Right lung (tissue), 5 donors: ENCODE data around the gene PRDM15. TPM values are rescaled to one million over a fixed set of nuclear protein-coding genes. Genes with fewer than 3 reads are reported as not detected.

ENCODE experiments used
- DNase-seq, 2 donors: peaks; one replicate each; pipeline ENCODE4 v3.0.0-alpha.2; 2013
- polyA plus RNA-seq, 5 donors: library from polyadenylated mRNA; unstranded; fragments of 120-200 nt; gene quantifications; one replicate each; pipeline versions ENCODE4 v1.2.1 to v1.2.3, GENCODE V29; 2013; ENCODE audit warnings: inconsistent platforms in 1 of 5, low replicate concordance in 1 of 5; ENCODE audit not compliant: insufficient read length in 5 of 5, insufficient read depth in 1 of 5

PRDM15 gene
- polyA plus RNA-seq, 5 donors, result 5.5 to 7.4 (median 6.4) TPM

GRCh38 chr21:41827951-41828883 is 50.9 kb downstream of the PRDM15 start:
- DNase-seq, result no peak

- DNase-seq, result no peak
Measured at GRCh38 chr21:41825881-41826280, 53.3 kb downstream of the PRDM15 start.

GRCh38 chr21:41825216-41825615 is 53.9 kb downstream of the PRDM15 start:
- no peak for DNase-seq

- no peak for DNase-seq
Measured at GRCh38 chr21:41824466-41825207, 54.5 kb downstream of the PRDM15 start.

GRCh38 chr21:41823906-41824305 is 55.2 kb downstream of the PRDM15 start:
- DNase-seq, result no peak

- DNase-seq, result no peak
Measured at GRCh38 chr21:41823166-41823565, 56.0 kb downstream of the PRDM15 start.

DNA sequence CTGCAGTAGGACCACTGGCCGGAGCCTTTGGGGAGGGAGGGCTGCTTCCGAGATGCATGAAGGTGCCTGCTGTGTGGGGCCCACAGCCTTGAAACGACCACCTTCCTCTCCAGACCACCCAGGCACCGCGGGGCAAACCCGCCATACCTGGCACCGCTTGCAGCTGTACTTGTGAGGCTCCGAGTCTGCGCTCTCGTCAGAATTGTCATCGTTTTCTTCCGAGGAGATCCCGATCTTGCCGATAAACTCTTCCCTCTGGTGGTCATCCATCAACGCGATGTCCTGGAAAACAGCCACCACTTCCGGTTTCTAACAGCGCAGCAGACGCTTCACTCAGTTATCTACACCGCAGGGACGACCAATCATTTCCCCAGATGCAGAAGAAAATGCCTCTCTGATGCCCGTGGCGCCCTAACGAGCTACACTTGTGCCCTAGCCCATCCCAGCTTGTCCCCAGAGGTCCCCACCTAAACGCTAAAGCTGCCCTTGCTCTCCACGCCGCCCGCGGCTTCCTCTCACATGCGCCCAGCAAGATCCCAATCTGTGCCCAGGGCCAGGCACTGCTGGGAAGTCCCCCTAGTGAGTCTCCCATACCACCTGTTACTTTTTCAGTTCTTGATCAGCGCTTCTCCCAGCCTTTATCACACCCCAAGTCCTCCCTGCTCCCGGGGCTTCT is 57.2 kb downstream of the PRDM15 start:
- DNase-seq, result no peak

DNA sequence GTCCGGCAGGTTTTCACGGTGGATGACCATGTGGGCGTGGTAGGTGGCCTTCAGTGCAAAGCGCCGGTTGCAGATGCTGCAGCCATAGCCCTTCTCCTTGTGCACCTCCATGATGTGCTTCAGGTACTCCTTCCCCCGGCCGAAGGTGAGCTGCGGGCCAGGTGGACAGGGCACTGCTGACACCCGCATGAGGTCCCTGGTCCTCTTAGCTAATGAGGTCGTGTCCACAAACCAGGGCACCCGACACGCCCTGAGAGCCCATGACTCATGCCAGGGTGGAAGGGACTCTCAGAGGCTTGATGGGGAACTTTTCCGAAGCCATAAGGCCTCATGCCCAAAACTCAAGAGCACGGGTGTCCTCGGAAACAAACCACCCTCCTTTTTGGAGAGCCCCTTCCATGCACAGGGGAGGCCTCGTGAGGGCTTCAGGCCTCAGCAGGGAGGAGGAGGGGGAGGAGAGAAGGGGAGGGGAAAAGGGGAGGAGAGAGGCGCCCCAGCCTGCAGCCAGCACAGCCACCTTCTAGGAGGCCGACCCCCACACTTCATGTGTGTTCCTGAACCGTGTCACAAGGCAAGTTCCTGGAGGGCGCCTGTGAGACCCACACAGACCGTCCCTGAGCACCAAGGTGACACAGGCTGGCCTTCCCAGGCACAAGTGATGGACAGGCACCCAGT is 57.9 kb downstream of the PRDM15 start:
- no peak for DNase-seq

GRCh38 chr21:41820384-41821080 is 58.6 kb downstream of the PRDM15 start:
- no peak for DNase-seq

DNA sequence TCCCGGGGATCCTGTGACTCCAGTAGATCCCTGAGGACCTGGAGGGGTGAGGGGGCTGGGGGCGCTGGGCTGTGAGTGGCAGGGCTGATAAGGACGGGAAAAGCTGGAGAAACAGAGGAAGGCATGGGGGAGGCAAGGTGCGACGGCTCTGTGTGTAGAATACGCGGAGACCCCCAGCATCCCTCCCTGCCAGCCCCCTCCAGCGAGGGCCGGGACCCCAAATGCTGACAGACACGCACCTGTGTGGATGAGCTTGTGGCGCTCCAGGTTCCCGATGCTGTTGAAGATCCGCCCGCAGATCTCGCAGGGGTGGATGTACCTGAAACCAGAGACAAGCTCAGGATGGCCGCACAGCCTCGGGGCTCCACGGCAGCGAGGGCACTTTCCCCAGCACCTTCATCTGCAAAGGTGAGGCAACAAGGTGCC is 59.3 kb downstream of the PRDM15 start:
- no peak for DNase-seq

- DNase-seq, result no peak
Measured at GRCh38 chr21:41819236-41819855, 59.8 kb downstream of the PRDM15 start.

DNA sequence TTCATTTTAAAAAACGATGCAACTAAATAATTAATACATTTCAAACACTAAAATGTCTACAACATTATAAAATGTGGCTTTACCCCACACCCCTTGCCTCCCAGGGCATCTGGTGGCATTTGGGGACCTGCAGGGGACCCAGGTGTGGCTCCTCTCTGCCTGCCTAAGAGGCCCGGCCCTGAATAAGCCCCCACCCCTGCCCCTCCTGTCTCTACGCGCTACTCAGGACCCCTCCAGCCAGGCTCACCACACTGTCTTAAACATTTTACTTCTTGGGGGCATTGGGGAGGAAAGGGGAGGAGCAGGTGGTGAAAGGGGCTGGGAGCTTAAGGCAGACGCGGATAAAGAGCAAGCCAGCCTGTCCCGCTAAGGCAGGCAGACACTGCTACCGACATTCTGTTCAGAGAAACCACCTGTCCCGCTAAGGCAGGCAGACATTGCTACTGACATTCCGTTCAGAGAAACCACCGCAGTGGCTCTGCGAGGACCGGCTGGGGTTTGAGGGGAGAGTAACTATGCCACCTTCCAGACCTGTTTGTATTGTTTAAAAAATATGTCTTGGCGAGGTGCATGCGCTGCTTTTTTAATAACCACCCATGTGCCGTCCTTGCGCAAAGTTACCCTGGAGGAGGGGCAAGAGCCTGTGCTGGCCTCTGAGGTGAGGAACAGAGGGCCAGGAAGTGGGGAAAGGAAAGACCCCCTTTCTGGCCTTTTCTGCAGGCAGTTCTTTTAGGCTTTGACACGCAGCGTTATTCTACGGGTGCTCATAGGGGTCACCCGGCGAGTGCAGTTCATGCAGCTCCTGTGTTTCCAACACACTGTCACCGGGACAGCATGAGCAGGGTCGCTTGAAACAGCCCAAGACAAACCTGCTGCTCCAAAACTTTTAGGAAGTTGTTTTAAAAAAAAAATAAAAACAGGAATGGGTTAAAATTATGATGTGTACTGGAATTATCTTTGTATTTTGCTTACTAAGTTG is 61.0 kb downstream of the PRDM15 start:
- DNase-seq, result no peak

GRCh38 chr21:41817228-41817627 is 61.9 kb downstream of the PRDM15 start:
- peak; percentile 13 to 22 for DNase-seq

DNA sequence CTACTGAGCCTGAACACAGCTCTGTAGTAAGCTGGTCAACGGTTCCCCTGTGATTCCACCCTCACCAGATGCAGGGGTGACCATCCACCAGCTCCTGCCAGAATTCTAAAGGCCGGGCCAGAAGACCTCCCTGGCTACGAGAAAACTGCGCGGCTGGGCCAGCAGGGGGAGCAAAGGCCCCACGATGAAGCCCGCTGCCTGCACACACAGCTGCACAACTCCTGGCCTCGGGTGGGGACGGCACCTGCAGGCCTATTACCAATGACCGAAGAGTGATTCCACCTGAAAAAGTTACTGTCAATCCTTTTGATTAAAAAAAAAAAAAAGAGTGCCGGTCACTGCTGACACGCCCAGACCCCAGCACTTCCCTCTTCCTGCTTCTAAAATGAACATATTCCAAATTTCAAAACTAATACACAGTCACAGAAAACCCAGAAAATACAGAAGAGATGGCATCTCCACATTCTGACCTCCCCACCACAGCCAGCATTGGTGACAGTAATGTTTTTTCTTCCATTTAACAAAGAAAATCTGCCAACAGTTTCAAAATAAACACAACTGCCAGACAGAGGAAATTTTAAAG is 62.5 kb downstream of the PRDM15 start:
- peak; percentile 39 to 49 for DNase-seq

DNA sequence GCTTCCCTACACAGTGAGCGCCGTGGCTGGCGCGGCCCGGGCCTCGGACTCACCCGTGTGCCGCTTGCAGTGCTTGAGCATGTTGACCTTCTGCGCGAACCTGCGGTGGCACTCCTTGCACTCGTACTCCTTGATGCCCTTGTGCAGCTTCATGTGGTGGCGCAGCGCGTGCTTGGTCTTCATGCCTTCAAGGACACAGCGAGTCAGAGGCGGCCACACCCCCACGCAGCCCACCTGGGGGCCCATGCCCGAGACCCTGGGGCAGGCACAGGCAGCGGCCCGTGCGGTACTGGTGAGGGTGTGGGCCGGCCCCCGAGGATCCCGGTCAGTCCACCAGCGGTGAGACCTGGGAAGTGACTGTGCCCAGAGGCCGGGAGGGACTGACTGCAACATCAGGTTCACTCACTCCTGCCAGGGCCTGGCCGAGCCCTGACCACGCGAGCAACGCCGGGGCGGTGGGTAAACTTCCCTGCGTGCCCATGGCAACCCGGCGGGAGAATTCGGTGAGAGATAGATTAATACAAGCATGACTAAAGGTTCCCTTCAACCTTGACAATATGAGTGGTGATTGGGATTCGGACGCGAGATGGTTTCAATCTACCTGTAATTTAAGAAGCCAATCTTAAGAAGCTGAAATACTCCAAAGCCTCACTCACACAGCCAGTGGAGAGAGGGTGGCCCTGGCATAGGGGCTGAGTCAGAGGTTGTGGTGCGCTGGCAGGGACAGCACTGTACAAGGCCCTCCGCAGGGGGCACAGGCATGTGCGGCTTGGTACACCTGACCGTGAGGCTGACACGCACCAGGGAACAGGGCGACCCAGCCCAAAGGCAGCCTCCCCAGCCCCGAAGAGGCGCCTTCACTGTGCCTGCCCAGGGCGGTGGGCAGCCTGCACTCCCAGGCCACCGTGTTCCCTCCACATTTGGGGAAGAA is 63.2 kb downstream of the PRDM15 start:
- DNase-seq, result no peak

GRCh38 chr21:41813226-41813625 is 65.9 kb downstream of the PRDM15 start:
- no peak for DNase-seq

- no peak for DNase-seq
Measured at GRCh38 chr21:41812679-41813078, 66.5 kb downstream of the PRDM15 start.

- no peak for DNase-seq
Measured at GRCh38 chr21:41810597-41810932, 68.6 kb downstream of the PRDM15 start.
